HS-5 (cell line): Measurements from ENCODE around the gene CYTH1.

Experiments
- DNase-seq: peaks from one replicate; pipeline ENCODE4 v3.0.0-alpha.2; 2012; ENCODE audit warnings: low read depth

Gene CYTH1

GRCh38 chr17:78669256-78669974 is 112.7 kb downstream of the CYTH1 start:
- no peak for DNase-seq

GRCh38 chr17:78668847-78669246 is 113.2 kb downstream of the CYTH1 start:
- no peak for DNase-seq

- DNase-seq = no peak
Observed at GRCh38 chr17:78667741-78668640, 114.1 kb downstream of the CYTH1 start.

GRCh38 chr17:78667091-78667490 is 115.0 kb downstream of the CYTH1 start:
- DNase-seq = no peak

GRCh38 chr17:78665952-78666920 is 115.8 kb downstream of the CYTH1 start:
- no peak for DNase-seq

GRCh38 chr17:78665387-78665951 is 116.6 kb downstream of the CYTH1 start:
- no peak for DNase-seq

- DNase-seq = no peak
Observed at GRCh38 chr17:78664476-78665386, 117.3 kb downstream of the CYTH1 start.

- no peak for DNase-seq
Observed at GRCh38 chr17:78661093-78661770, 120.8 kb downstream of the CYTH1 start.

GRCh38 chr17:78659546-78659945 is 122.5 kb downstream of the CYTH1 start:
- no peak for DNase-seq

- DNase-seq = no peak
Observed at GRCh38 chr17:78658281-78658785, 123.7 kb downstream of the CYTH1 start.

- no peak for DNase-seq
Observed at GRCh38 chr17:78655251-78655940, 126.7 kb downstream of the CYTH1 start.

GRCh38 chr17:78654325-78654724 is 127.7 kb downstream of the CYTH1 start:
- DNase-seq = no peak

GRCh38 chr17:78653382-78653781 is 128.7 kb downstream of the CYTH1 start:
- no peak for DNase-seq

- DNase-seq = no peak
Observed at GRCh38 chr17:78652913-78653312, 129.2 kb downstream of the CYTH1 start.

- no peak for DNase-seq
Observed at GRCh38 chr17:78652024-78652423, 130.0 kb downstream of the CYTH1 start.

- no peak for DNase-seq
Observed at GRCh38 chr17:78651554-78651953, 130.5 kb downstream of the CYTH1 start.

GRCh38 chr17:78650093-78650715 is 131.9 kb downstream of the CYTH1 start:
- DNase-seq = no peak

GRCh38 chr17:78648293-78648692 is 133.8 kb downstream of the CYTH1 start:
- no peak for DNase-seq

- DNase-seq = no peak
Observed at GRCh38 chr17:78647032-78647431, 135.0 kb downstream of the CYTH1 start.
